Natural killer cell (primary cell): Measurements from ENCODE around the gene CCDC154. TPM values are rescaled to one million over a fixed set of nuclear protein-coding genes. Genes with fewer than 3 reads are reported as not detected.

Experiments used
- ATAC-seq, 3 donors: fragments of 150-1000 bp in 2 of 3; fragments of 200-7000 bp in 1 of 3; cut with Tn5 transposase; 1 replicate in 1 of 3; 2 replicates in 2 of 3; pipeline ENCODE4 v1.10.0; 2021; ENCODE audit warnings: mild to moderate bottlenecking in 2 of 3, moderate library complexity in 2 of 3
- DNase-seq, 2 donors: peaks; one replicate each; pipeline versions ENCODE4 v3.0.0 to v3.0.0-alpha.2; 2013 to 2021; ENCODE audit warnings: mixed read lengths in 1 of 2
- H3K27ac ChIP-seq: one replicate; pipeline ENCODE4 v1.5.1; 2013; ENCODE audit warnings: mild to moderate bottlenecking, low read length
- H3K27me3 ChIP-seq: one replicate; pipeline ENCODE4 v1.6.1; 2013; ENCODE audit warnings: low read length; ENCODE audit not compliant: control insufficient read depth, insufficient read depth
- H3K36me3 ChIP-seq: one replicate; pipeline ENCODE4 v1.6.1; 2013; ENCODE audit warnings: low read length; ENCODE audit not compliant: control insufficient read depth, insufficient read depth
- H3K4me1 ChIP-seq: one replicate; pipeline ENCODE4 v1.6.1; 2013; ENCODE audit warnings: low read length; ENCODE audit not compliant: control insufficient read depth, insufficient read depth
- H3K4me3 ChIP-seq: one replicate; pipeline ENCODE4 v1.5.1; 2013; ENCODE audit warnings: low read length
- H3K9me3 ChIP-seq: one replicate; pipeline ENCODE4 v1.6.1; 2013; ENCODE audit warnings: low read length; ENCODE audit not compliant: control insufficient read depth, insufficient read depth
- H3K27ac Mint-ChIP-seq, 2 donors: one replicate each; pipeline ENCODE4 v1.8.0; 2022; ENCODE audit warnings: mild to moderate bottlenecking in 2 of 2, mixed read lengths in 2 of 2, moderate library complexity in 1 of 2
- H3K27me3 Mint-ChIP-seq, 2 donors: one replicate each; pipeline ENCODE4 v1.8.0; 2022; ENCODE audit warnings: low read depth in 2 of 2, mixed read lengths in 2 of 2
- H3K36me3 Mint-ChIP-seq: one replicate; pipeline ENCODE4 v1.8.0; 2022; ENCODE audit warnings: mixed read lengths
- H3K4me1 Mint-ChIP-seq, 2 donors: one replicate each; pipeline ENCODE4 v1.8.0; 2022; ENCODE audit warnings: mixed read lengths in 2 of 2
- H3K4me3 Mint-ChIP-seq: one replicate; pipeline ENCODE4 v1.8.0; 2022; ENCODE audit warnings: mild to moderate bottlenecking, moderate library complexity, mixed read lengths
- H3K9me3 Mint-ChIP-seq, 2 donors: one replicate each; pipeline ENCODE4 v1.8.0; 2022; ENCODE audit warnings: mixed read lengths in 2 of 2
- CTCF ChIP-seq: fragments of 200-600 bp; IDR thresholded peaks from one replicate; pipeline ENCODE4 v1.8.0; 2022; ENCODE audit warnings: antibody characterized with exemption
- WGBS: methylation state at CpG from one replicate; pipeline ENCODE4 v1.1.7; 2013; ENCODE audit warnings: missing lambda C conversion rate; ENCODE audit not compliant: insufficient coverage; 5-methylcytosine and 5-hydroxymethylcytosine counted together
- intact Hi-C: fragments of 100-400 bp; cut with micrococcal nuclease; formaldehyde crosslinking; loops from one replicate; pipeline ENCODE4 v1.14.2; 2022
- total RNA-seq, 4 donors: library from RNA; stranded (reverse); fragments of 120-200 nt in 1 of 4; gene quantifications; one replicate each; pipeline versions ENCODE4 v1.2.3 to v1.2.4, GENCODE V29; 2013 to 2022

CCDC154 gene
- total RNA-seq, 3 donors from 2014 or later (not counting 1 experiment from before 2014, with no cell fraction given), result 0.88 to 1.8 (median 1.6) TPM

GRCh38 chr16:1464196-1464893 lies 20.0 kb upstream of the CCDC154 start:
- H3K27ac ChIP-seq, result no peak overlapping the region
- H3K4me1 ChIP-seq, result peaks cover 2% of the 10 kb centered on the region
- H3K9me3 ChIP-seq, result no peaks in the 10 kb centered on the region
- DNase-seq (no peak), ATAC-seq (no peak)
- H3K27me3 Mint-ChIP-seq, result no peaks in the 10 kb centered on the region
- H3K4me1 Mint-ChIP-seq, result peaks cover 0 to 13% of the 10 kb centered on the region in 2 donors
- intact Hi-C loops, result no loop called here
- H3K36me3 Mint-ChIP-seq, result no peaks in the 10 kb centered on the region
- no peaks in the 10 kb centered on the region for H3K27me3 ChIP-seq
- H3K4me3 ChIP-seq, result no peak overlapping the region
- no peak overlapping the region for H3K4me3 Mint-ChIP-seq
- H3K36me3 ChIP-seq, result peaks cover 15% of the 10 kb centered on the region
- WGBS, result 96% methylated on average over 41 of the region's 41 CpGs
- TF ChIP-seq CTCF, result no peak
- H3K27ac Mint-ChIP-seq, result no peak overlapping the region
- no peaks in the 10 kb centered on the region for H3K9me3 Mint-ChIP-seq

- H3K9me3 Mint-ChIP-seq, result no peaks in the 10 kb centered on the region
- Histone ChIP-seq H3K36me3 (peaks cover 31% of the 10 kb centered on the region), H3K27ac (no peak overlapping the region), H3K4me3 (no peak overlapping the region), H3K4me1 (peaks cover 11% of the 10 kb centered on the region), H3K27me3 (no peaks in the 10 kb centered on the region), H3K9me3 (no peaks in the 10 kb centered on the region)
- H3K27ac Mint-ChIP-seq, result no peak overlapping the region
- DNase-seq (no peak), ATAC-seq (no peak)
- H3K4me3 Mint-ChIP-seq, result no peak overlapping the region
- no peaks in the 10 kb centered on the region for H3K36me3 Mint-ChIP-seq
- no peak for TF ChIP-seq CTCF
- H3K27me3 Mint-ChIP-seq, result no peaks in the 10 kb centered on the region
- intact Hi-C loops, result no loop called here
- no peaks in the 10 kb centered on the region for H3K4me1 Mint-ChIP-seq
- WGBS, result 92% methylated on average over 24 of the region's 24 CpGs
Measured at GRCh38 chr16:1461146-1461545, 16.8 kb upstream of the CCDC154 start.

- Mint-ChIP-seq H3K4me1 (no peaks in the 10 kb centered on the region), H3K36me3 (no peaks in the 10 kb centered on the region), H3K4me3 (no peak overlapping the region), H3K9me3 (no peaks in the 10 kb centered on the region), H3K27me3 (no peaks in the 10 kb centered on the region), H3K27ac (no peak overlapping the region)
- 95% methylated on average over 30 of the region's 30 CpGs for WGBS
- no peaks in the 10 kb centered on the region for H3K9me3 ChIP-seq
- peaks cover 36% of the 10 kb centered on the region for H3K36me3 ChIP-seq
- intact Hi-C loops, result no loop called here
- H3K4me1 ChIP-seq, result peaks cover 11% of the 10 kb centered on the region
- DNase-seq, result no peak
- H3K27me3 ChIP-seq, result no peaks in the 10 kb centered on the region
- no peak for TF ChIP-seq CTCF
- ATAC-seq, result no peak
- no peak overlapping the region for H3K4me3 ChIP-seq
- H3K27ac ChIP-seq, result no peak overlapping the region
Measured at GRCh38 chr16:1460602-1461138, 16.3 kb upstream of the CCDC154 start.

GRCh38 chr16:1459967-1460366 lies 15.6 kb upstream of the CCDC154 start:
- H3K27me3 Mint-ChIP-seq, result no peaks in the 10 kb centered on the region
- no peak overlapping the region for H3K4me3 ChIP-seq
- no peak overlapping the region for H3K4me3 Mint-ChIP-seq
- H3K36me3 Mint-ChIP-seq, result no peaks in the 10 kb centered on the region
- no peaks in the 10 kb centered on the region for H3K9me3 ChIP-seq
- no peaks in the 10 kb centered on the region for H3K9me3 Mint-ChIP-seq
- 90% methylated on average over 10 of the region's 10 CpGs for WGBS
- H3K27ac ChIP-seq, result peak overlapping the region; percentile 25
- ATAC-seq (no peak), DNase-seq (no peak)
- intact Hi-C loops, result no loop called here
- H3K4me1 Mint-ChIP-seq, result no peaks in the 10 kb centered on the region
- peaks cover 11% of the 10 kb centered on the region for H3K4me1 ChIP-seq
- TF ChIP-seq CTCF, result no peak
- no peak overlapping the region for H3K27ac Mint-ChIP-seq
- peaks cover 42% of the 10 kb centered on the region for H3K36me3 ChIP-seq
- H3K27me3 ChIP-seq, result no peaks in the 10 kb centered on the region
